KOPT-K1 (cell line): ENCODE results near the gene SMIM30.
"Not testable (repeated sequence)": the region's sequence is repeated elsewhere in the genome, so short reads cannot be mapped to it uniquely, and the experiment has no call there.

Experiments
- H3K27ac ChIP-seq: fragments of 200-600 bp; sonication (generic); 2 replicates; pipeline ENCODE4 v1.5.1; 2016; ENCODE audit warnings: antibody characterized with exemption, mild to moderate bottlenecking, low read depth, low read length; ENCODE audit not compliant: poor library complexity, severe bottlenecking
- H3K36me3 ChIP-seq: fragments of 200-600 bp; sonication (generic); 2 replicates; pipeline ENCODE4 v1.5.1; 2017; ENCODE audit warnings: antibody characterized with exemption, mild to moderate bottlenecking, low read length, moderate library complexity; ENCODE audit not compliant: insufficient read depth
- H3K9me3 ChIP-seq: fragments of 200-600 bp; sonication (generic); 2 replicates; pipeline ENCODE4 v1.5.1; 2017; ENCODE audit warnings: antibody characterized with exemption, low read length, mild to moderate bottlenecking; ENCODE audit not compliant: insufficient read depth, poor library complexity, severe bottlenecking

Gene SMIM30

GRCh38 chr7:113118074-113118959 lies at the start of gene SMIM30:
Gene SMIM30, minus strand, starts transcription at chr7:113118554. Its CDS starts 976 bp downstream, at chr7:113117578.
- Histone ChIP-seq H3K27ac (peak within 1 kb of the TSS; percentile 41), H3K36me3 (no peaks in the 10 kb centered on the region)

GRCh38 chr7:113166176-113166575 lies 47.8 kb upstream of the SMIM30 start:
- not testable (repeated sequence) for H3K27ac ChIP-seq, H3K9me3 ChIP-seq, H3K36me3 ChIP-seq

More at GRCh38 chr7:113118074-113118959, at the start of gene SMIM30:
- no peaks in the 10 kb centered on the region for H3K9me3 ChIP-seq

GRCh38 chr7:113161050-113161449 lies 42.7 kb upstream of the SMIM30 start:
- no peaks in the 10 kb centered on the region for H3K9me3 ChIP-seq
- H3K27ac ChIP-seq = no peak overlapping the region
- H3K36me3 ChIP-seq = no peaks in the 10 kb centered on the region

GRCh38 chr7:113159746-113160339 lies 41.5 kb upstream of the SMIM30 start:
- H3K9me3 ChIP-seq = no peaks in the 10 kb centered on the region
- no peak overlapping the region for H3K27ac ChIP-seq
- H3K36me3 ChIP-seq = no peaks in the 10 kb centered on the region

- Histone ChIP-seq H3K9me3 (no peaks in the 10 kb centered on the region), H3K36me3 (no peaks in the 10 kb centered on the region)
These were observed 40.4 kb upstream of the SMIM30 start for GRCh38 chr7:113158756-113159155.

GRCh38 chr7:113154117-113154516 lies 35.8 kb upstream of the SMIM30 start:
- Histone ChIP-seq H3K9me3 (no peaks in the 10 kb centered on the region), H3K27ac (no peak overlapping the region), H3K36me3 (no peaks in the 10 kb centered on the region)

More at GRCh38 chr7:113158756-113159155, 40.4 kb upstream of the SMIM30 start:
- H3K27ac ChIP-seq = no peak overlapping the region

- no peaks in the 10 kb centered on the region for H3K36me3 ChIP-seq
- H3K9me3 ChIP-seq = no peaks in the 10 kb centered on the region
- H3K27ac ChIP-seq = no peak overlapping the region
These were observed 26.5 kb upstream of the SMIM30 start for GRCh38 chr7:113144817-113145216.

GRCh38 chr7:113143486-113144257 lies 25.3 kb upstream of the SMIM30 start:
- Histone ChIP-seq H3K9me3 (no peaks in the 10 kb centered on the region), H3K36me3 (no peaks in the 10 kb centered on the region), H3K27ac (no peak overlapping the region)

- Histone ChIP-seq H3K36me3 (no peaks in the 10 kb centered on the region), H3K27ac (no peak overlapping the region), H3K9me3 (no peaks in the 10 kb centered on the region)
These were observed 24.2 kb upstream of the SMIM30 start for GRCh38 chr7:113142385-113143119.

GRCh38 chr7:113141803-113142202 lies 23.4 kb upstream of the SMIM30 start:
- Histone ChIP-seq H3K27ac (no peak overlapping the region), H3K36me3 (no peaks in the 10 kb centered on the region), H3K9me3 (no peaks in the 10 kb centered on the region)

- no peaks in the 10 kb centered on the region for H3K9me3 ChIP-seq
- no peaks in the 10 kb centered on the region for H3K36me3 ChIP-seq
- H3K27ac ChIP-seq = no peak overlapping the region
These were observed 22.6 kb upstream of the SMIM30 start for GRCh38 chr7:113140956-113141355.

- Histone ChIP-seq H3K27ac (no peak overlapping the region), H3K9me3 (no peaks in the 10 kb centered on the region), H3K36me3 (no peaks in the 10 kb centered on the region)
These were observed 18.9 kb upstream of the SMIM30 start for GRCh38 chr7:113137241-113137640.

GRCh38 chr7:113134025-113134424 lies 15.7 kb upstream of the SMIM30 start:
- Histone ChIP-seq H3K27ac (no peak overlapping the region), H3K9me3 (no peaks in the 10 kb centered on the region), H3K36me3 (no peaks in the 10 kb centered on the region)

GRCh38 chr7:113131367-113131766 lies 13.0 kb upstream of the SMIM30 start:
- Histone ChIP-seq H3K36me3 (no peaks in the 10 kb centered on the region), H3K9me3 (no peaks in the 10 kb centered on the region), H3K27ac (no peak overlapping the region)
